DOHH2 (cell line): Measurements from ENCODE around the gene DNAJB12.

ENCODE experiments used
- CTCF ChIP-seq: fragments of 200-600 bp; sonication (generic); IDR thresholded peaks from one replicate; pipeline ENCODE4 v1.5.1; 2014; ENCODE audit warnings: antibody characterized with exemption, mild to moderate bottlenecking, low read depth, low read length; ENCODE audit not compliant: poor library complexity, severe bottlenecking
- EZH2phosphoT487 ChIP-seq: fragments of 200-600 bp; sonication (generic); IDR thresholded peaks from 2 replicates; pipeline ENCODE4 v1.6.1; 2017; ENCODE audit warnings: borderline replicate concordance, mild to moderate bottlenecking, antibody characterized with exemption, low read length, moderate library complexity, mixed read lengths

GRCh38 chr10:72331575-72332422, 22.9 kb downstream of the DNAJB12 start:
- TF ChIP-seq CTCF = peak; percentile 43
- no peak for TF ChIP-seq EZH2phosphoT487
